Myocyte (in vitro differentiated cells): ENCODE data around the gene TMCC2. TPM values are rescaled to one million over a fixed set of nuclear protein-coding genes. Genes with fewer than 3 reads are reported as not detected.

Experiments
- DNase-seq: peaks from one replicate; pipeline ENCODE4 v3.0.0-alpha.2; 2012; ENCODE audit warnings: low read depth
- total RNA-seq: library from RNA; depleted of rRNA; stranded (reverse); fragments of >200 nt; gene quantifications from 2 replicates; pipeline ENCODE4 v1.2.3, GENCODE V29; 2014

Gene TMCC2
- total RNA-seq, 1 donor from 2014 or later, result 24.0 TPM

DNA sequence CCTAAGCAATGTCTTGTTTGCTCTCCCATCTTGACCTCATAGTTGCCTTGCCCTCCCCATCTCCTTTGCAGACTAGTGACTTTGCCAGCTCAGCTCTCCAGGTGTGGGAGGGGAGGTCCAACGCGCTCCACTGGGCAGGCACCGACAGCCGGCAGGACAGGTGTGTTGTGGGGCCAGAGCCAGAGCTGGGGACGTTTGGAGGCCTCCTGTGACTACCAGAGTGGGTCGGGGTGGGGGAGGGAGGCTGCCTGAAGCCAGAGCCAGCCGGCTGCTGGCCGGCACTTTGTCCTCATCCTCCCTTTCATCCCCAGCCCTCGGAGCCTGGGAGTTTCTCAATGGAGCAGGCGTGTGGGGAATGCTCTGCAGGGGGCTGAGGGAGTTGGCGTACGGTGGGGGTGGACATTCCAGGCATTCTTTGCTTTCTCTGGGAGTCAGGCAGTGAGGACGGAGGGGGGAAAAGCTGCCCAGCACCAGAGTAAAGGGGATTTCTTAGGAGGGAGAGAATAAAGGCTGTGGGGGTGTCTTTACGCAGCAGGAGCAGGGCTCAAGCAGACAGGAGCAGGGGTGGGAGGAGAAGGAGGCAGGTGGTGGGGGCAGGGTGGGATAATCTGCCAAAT lies 73.6 kb downstream of the TMCC2 start:
- peak; percentile 82 for DNase-seq

DNA sequence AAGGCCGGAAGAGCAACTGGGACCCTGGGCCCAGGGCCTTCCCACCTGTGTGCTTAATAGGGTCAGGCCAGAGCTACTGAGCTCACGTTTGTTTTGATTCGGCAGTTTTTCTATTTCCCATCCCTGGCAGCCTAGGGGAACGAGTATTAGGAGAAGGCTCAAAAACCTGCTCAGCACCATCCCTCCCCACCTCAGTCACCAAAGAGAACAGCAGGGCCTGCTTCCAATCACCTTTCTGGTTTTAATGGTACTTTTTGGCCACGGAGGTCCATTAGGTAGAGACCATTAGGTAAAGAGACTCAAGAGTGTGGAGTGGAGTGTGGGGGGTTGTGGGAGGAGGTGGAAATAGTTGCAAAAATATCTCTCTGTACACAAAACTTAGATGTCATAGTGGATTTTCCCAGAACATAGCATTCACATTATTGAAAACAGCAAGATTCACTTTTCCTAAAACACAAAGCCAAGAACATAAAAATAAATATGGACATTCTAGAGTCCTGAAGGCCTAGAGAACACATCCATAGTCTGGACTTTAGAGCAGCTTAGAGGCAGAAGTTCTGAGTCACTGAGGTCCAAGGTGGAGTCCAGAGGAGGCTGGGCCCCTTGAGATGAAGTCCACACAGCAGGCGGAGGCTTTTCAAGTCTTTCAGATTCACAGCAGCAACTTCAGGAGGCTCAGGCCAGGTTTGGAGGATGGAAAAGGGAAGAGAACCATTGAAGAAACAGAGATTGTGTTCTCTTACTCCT lies 74.3 kb downstream of the TMCC2 start:
- DNase-seq, result no peak

GRCh38 chr1:205303247-205303888 lies 75.6 kb downstream of the TMCC2 start:
- DNase-seq, result no peak

- DNase-seq, result peak; percentile 60
Measured at GRCh38 chr1:205304046-205304694, 76.4 kb downstream of the TMCC2 start.

DNA sequence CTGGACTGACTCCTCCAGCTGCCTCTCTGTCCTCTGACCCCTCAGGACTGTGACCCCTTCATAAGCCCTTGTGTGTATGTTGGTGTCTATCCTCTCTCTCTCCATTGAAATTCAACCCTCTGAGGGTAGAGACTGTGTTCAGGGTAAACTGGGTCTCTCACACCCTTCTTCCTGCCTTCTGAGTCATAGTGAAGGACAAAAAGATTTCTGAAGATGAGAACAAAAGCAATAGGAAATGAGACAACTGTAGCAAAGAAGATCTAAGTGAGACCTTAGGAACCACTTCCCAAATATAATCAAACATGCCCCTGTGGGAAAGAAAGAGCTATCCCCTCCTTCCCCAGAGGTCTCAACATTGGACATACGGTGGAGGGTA lies 76.9 kb downstream of the TMCC2 start:
- DNase-seq, result no peak

- DNase-seq, result no peak
Measured at GRCh38 chr1:205306929-205307566, 79.3 kb downstream of the TMCC2 start.

- no peak for DNase-seq
Measured at GRCh38 chr1:205309741-205310140, 82.0 kb downstream of the TMCC2 start.

DNA sequence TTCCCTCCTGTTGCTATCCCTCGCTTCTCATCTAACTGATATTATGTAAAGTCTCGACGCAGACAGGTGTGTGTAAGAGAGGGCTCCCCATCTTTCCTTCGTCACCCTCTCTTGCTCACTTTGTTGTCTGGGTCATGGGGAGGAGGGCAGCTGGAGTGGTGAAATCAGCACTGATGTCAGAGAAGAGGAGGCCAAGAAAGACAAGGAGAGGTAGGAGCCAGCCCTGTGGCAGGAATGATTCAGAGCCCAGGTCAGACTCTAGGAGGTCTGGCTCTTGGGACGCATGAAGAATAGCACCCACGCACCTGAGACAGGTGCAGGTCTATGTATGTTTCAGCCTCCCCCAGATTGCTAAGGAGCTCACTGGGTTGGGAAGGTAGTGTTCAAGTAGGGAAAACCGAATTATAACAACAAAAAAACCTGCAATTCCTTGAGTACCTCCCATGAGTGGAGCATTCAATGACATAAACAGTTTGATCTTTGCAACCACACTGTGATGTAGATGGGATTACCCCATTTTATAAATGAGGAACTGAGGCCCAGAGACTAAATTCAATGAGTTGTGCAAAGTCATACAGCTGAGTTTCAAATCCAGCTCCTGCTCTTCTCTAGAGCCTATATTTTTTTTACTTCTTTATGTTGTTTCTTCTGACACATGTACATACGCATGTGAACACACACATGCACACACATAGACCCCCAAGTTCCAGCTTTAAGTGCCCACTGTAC lies 83.4 kb downstream of the TMCC2 start:
- no peak for DNase-seq

GRCh38 chr1:205312866-205313562 lies 85.3 kb downstream of the TMCC2 start:
- no peak for DNase-seq

- no peak for DNase-seq
Measured at GRCh38 chr1:205313563-205314308, 86.0 kb downstream of the TMCC2 start.

DNA sequence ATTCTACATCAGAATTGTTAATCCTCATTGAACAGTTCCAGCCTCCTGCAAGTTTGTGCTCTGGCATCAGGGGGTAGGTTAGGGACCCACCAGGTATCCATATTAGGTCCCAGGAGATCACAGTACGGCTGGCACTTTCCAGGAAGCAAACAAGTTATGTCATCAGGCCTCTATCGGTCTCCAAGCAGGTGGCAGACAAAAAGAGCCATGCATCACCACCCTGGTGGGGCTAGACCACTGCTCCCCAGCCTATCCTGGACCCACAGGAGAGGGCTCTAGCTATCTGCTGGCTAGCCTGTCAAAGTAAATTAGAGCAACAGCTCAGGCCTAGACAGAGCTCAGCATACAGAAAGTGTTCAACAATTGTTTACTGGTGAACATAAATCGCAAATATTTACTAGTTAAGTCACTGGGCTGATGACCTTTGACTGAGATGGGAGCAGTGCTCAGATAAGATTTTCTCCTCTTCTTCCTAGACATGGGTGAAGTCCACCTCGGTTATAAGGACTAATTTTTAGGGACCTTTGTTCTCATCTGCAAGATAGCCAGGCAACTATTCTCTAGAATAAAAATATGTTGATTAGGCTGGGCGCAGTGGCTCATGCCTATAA lies 87.4 kb downstream of the TMCC2 start:
- no peak for DNase-seq

- DNase-seq, result no peak
Measured at GRCh38 chr1:205316161-205316566, 88.4 kb downstream of the TMCC2 start.

DNA sequence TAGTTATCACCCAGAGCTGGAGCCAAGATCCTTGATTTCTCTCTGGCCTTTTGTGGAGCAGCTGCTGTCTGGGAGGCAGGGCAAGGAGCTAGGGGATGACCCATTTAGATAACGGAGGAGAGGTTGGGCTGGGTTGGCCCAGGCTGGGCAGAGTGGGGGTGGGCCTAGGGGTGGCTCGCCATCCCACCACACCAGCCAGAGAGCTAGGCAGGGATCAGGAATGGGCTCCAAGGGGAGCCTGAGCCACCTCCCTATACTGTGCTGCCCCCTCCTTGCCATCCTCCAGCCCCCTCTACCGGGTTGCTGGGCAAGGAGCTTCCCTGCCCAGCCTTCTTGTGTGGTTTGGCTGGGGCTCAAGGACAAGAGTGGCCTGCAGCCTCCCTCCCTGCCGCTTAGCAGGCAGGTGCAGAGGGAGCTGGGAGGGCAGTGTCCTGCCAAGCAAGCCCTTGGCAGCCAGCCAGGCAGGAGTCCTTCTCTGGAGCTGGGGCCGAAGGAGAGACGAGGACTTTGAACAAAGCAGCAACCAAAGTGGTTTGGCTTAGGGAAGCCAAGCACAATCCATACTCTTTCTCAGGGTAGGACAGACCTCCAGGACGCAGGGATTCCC lies 89.7 kb downstream of the TMCC2 start:
- peak; percentile 96 for DNase-seq

DNA sequence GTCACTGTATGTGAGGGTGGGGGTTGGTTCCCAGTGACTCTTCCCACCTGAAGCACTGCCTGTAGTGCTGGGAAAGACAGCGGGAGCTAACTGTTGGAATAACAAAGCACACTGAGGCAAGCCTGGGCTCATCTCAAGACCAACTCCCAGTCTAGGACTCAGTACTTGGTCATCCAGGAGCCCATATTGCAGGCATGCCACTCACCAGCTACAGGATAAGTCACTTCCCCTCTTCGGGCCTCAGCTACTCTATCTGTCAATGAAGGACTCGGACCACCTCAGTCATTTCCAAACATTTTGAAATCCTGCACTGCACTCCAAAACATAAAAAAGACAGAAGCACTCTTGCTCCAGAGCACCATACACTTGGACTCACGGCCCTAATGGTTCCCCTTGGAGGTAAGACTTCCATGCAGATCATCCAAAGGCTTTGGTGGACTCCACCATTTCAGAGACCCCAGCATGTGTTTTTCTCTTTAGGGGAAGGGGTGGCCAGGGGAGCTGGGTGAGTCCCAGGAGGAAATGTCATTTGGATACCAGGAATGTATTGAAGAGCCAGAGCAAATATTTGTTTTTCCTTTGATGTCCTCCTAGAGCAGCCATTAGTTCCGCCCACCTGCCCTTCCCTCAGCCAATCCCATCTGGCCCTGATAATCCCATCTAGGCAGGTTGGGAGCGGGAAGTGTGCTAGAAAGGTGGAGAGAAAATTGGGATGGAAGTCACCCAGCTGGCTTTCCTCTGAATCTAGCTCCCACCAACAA lies 90.7 kb downstream of the TMCC2 start:
- no peak for DNase-seq

- DNase-seq, result no peak
Measured at GRCh38 chr1:205319081-205320018, 91.6 kb downstream of the TMCC2 start.

- DNase-seq, result peak; percentile 85
Measured at GRCh38 chr1:205321162-205321958, 93.6 kb downstream of the TMCC2 start, which contains the start of gene NUAK2. TSS of gene NUAK2 (minus strand) at chr1:205321745. CDS start at chr1:205321628, 117 bp downstream.
